ENCODE data around the gene SUN2. TPM values are rescaled to one million over a fixed set of nuclear protein-coding genes. Genes with fewer than 3 reads are reported as not detected.

The SUN2 gene
- total and polyA plus RNA-seq, 2 of the 13 experiments (the other 11 are each of a cell fraction or from before 2014, with no cell fraction given), result 45.6 to 56.6 TPM

DNA sequence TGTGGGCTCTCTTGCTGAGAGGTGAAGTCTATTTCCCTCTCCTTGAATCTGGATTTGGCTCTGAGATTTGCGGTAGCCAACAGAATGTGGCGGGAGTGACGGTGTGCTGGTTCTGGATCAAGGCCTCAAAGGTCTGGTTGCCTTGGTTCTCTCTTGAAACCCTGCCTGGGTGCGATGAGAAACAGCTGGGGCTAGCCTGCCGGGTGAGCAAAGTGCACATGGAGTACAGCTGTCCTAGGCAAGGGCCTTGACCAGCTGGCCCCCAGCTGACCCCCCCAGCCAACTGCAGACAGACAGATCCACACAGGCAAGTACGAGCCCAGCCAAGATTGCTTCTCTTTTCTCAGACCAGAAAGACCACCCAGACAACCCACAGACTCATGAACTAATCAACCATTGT, 10.8 kb downstream of the SUN2 start (continued):
- TF ChIP-seq TARDBP (CRISPR knock-in tag; IDR thresholded peaks at IDR 0.05) (no peak), NCOA1 (CRISPR knock-in tag; IDR thresholded peaks at IDR 0.05) (no peak), SALL1 (CRISPR knock-in tag; IDR thresholded peaks at IDR 0.05) (peak; percentile 59), ZNF501 (CRISPR knock-in tag; IDR thresholded peaks at IDR 0.05) (peak; percentile 24; the same call in 1 of the 2 replicates), KDM5B (CRISPR knock-in tag; IDR thresholded peaks at IDR 0.05; ENCODE audit: borderline replicate concordance) (peak; percentile 67; the same call in 1 of the 2 replicates), ZNF547 (CRISPR knock-in tag; IDR thresholded peaks at IDR 0.05) (no peak), ZMYM4 (CRISPR knock-in tag; IDR thresholded peaks at IDR 0.05) (0 out of 2 replicates have a peak, but pooled peaks have one; percentile 30), FUBP1 (CRISPR knock-in tag; IDR thresholded peaks at IDR 0.05; ENCODE audit: borderline replicate concordance) (no peak), FLYWCH1 (CRISPR knock-in tag; IDR thresholded peaks at IDR 0.05) (no peak), HIVEP1 (CRISPR knock-in tag; IDR thresholded peaks at IDR 0.05) (0 out of 2 replicates have a peak, but pooled peaks have one; percentile 28), PATZ1 (CRISPR knock-in tag; IDR thresholded peaks at IDR 0.05) (peak; percentile 91), MTF2 (CRISPR knock-in tag; IDR thresholded peaks at IDR 0.05; ENCODE audit: borderline replicate concordance) (no peak), GFI1 (CRISPR knock-in tag; IDR thresholded peaks at IDR 0.05; ENCODE audit: borderline replicate concordance) (peak; percentile 21; the same call in 1 of the 2 replicates), ZBTB38 (CRISPR knock-in tag; IDR thresholded peaks at IDR 0.05) (peak; percentile 58; the same call in 1 of the 2 replicates)
- TF ChIP-seq, protein P1, sequence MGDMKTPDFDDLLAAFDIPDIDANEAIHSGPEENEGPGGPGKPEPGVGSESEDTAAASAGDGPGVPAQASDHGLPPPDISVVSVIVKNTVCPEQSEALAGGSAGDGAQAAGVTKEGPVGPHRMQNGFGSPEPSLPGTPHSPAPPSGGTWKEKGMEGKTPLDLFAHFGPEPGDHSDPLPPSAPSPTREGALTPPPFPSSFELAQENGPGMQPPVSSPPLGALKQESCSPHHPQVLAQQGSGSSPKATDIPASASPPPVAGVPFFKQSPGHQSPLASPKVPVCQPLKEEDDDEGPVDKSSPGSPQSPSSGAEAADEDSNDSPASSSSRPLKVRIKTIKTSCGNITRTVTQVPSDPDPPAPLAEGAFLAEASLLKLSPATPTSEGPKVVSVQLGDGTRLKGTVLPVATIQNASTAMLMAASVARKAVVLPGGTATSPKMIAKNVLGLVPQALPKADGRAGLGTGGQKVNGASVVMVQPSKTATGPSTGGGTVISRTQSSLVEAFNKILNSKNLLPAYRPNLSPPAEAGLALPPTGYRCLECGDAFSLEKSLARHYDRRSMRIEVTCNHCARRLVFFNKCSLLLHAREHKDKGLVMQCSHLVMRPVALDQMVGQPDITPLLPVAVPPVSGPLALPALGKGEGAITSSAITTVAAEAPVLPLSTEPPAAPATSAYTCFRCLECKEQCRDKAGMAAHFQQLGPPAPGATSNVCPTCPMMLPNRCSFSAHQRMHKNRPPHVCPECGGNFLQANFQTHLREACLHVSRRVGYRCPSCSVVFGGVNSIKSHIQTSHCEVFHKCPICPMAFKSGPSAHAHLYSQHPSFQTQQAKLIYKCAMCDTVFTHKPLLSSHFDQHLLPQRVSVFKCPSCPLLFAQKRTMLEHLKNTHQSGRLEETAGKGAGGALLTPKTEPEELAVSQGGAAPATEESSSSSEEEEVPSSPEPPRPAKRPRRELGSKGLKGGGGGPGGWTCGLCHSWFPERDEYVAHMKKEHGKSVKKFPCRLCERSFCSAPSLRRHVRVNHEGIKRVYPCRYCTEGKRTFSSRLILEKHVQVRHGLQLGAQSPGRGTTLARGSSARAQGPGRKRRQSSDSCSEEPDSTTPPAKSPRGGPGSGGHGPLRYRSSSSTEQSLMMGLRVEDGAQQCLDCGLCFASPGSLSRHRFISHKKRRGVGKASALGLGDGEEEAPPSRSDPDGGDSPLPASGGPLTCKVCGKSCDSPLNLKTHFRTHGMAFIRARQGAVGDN (CRISPR knock-in tag; IDR thresholded peaks at IDR 0.05), result peak; percentile 93
- TF ChIP-seq, protein P2, sequence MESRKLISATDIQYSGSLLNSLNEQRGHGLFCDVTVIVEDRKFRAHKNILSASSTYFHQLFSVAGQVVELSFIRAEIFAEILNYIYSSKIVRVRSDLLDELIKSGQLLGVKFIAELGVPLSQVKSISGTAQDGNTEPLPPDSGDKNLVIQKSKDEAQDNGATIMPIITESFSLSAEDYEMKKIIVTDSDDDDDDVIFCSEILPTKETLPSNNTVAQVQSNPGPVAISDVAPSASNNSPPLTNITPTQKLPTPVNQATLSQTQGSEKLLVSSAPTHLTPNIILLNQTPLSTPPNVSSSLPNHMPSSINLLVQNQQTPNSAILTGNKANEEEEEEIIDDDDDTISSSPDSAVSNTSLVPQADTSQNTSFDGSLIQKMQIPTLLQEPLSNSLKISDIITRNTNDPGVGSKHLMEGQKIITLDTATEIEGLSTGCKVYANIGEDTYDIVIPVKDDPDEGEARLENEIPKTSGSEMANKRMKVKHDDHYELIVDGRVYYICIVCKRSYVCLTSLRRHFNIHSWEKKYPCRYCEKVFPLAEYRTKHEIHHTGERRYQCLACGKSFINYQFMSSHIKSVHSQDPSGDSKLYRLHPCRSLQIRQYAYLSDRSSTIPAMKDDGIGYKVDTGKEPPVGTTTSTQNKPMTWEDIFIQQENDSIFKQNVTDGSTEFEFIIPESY (CRISPR knock-in tag; IDR thresholded peaks at IDR 0.05), result peak; percentile 93
- TF ChIP-seq, protein P3, sequence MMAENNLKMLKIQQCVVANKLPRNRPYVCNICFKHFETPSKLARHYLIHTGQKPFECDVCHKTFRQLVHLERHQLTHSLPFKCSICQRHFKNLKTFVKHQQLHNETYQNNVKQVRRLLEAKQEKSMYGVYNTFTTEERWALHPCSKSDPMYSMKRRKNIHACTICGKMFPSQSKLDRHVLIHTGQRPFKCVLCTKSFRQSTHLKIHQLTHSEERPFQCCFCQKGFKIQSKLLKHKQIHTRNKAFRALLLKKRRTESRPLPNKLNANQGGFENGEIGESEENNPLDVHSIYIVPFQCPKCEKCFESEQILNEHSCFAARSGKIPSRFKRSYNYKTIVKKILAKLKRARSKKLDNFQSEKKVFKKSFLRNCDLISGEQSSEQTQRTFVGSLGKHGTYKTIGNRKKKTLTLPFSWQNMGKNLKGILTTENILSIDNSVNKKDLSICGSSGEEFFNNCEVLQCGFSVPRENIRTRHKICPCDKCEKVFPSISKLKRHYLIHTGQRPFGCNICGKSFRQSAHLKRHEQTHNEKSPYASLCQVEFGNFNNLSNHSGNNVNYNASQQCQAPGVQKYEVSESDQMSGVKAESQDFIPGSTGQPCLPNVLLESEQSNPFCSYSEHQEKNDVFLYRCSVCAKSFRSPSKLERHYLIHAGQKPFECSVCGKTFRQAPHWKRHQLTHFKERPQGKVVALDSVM (CRISPR knock-in tag; IDR thresholded peaks at IDR 0.05), result 0 out of 2 replicates have a peak, but pooled peaks have one; percentile 4

All from HepG2 (cell line).